Mesothelial cell of epicardium (in vitro differentiated cells): ENCODE results near the gene ITIH6. TPM values are rescaled to one million over a fixed set of nuclear protein-coding genes. Genes with fewer than 3 reads are reported as not detected.

ENCODE experiments used
- DNase-seq, 2 experiments: peaks; one replicate each; pipeline ENCODE4 v3.0.0; 2021; ENCODE audit warnings: low spot score in 2 of 2; ENCODE audit not compliant: unreplicated experiment in 2 of 2
- H3K27ac Mint-ChIP-seq: 2 replicates; pipeline ENCODE4 v1.8.0; 2021; ENCODE audit warnings: mixed read lengths
- H3K27me3 Mint-ChIP-seq: 2 replicates; pipeline ENCODE4 v1.8.0; 2021; ENCODE audit warnings: low read depth, mixed read lengths
- H3K36me3 Mint-ChIP-seq: 2 replicates; pipeline ENCODE4 v1.8.0; 2021; ENCODE audit warnings: mixed read lengths
- H3K4me1 Mint-ChIP-seq: 2 replicates; pipeline ENCODE4 v1.8.0; 2021; ENCODE audit warnings: mixed read lengths
- H3K4me3 Mint-ChIP-seq: 2 replicates; pipeline ENCODE4 v1.8.0; 2021; ENCODE audit warnings: mild to moderate bottlenecking, moderate library complexity, mixed read lengths
- H3K9me3 Mint-ChIP-seq: 2 replicates; pipeline ENCODE4 v1.8.0; 2021; ENCODE audit warnings: mixed read lengths
- CTCF ChIP-seq: fragments of 200-600 bp; sonication (generic); IDR thresholded peaks from one replicate; pipeline ENCODE4 v1.5.0; 2021; ENCODE audit warnings: antibody characterized with exemption; ENCODE audit not compliant: unreplicated experiment
- total RNA-seq: library from RNA; stranded (reverse); gene quantifications from 3 replicates; pipeline ENCODE4 v1.2.1, GENCODE V29; 2021

Gene ITIH6
- total RNA-seq, 1 donor from 2014 or later, result 0.25 TPM

GRCh38 chrX:54810532-54810931, 12.5 kb upstream of the ITIH6 start:
- Mint-ChIP-seq H3K4me1 (peaks cover 20% of the 10 kb centered on the region), H3K27ac (no peak overlapping the region)

GRCh38 chrX:54808605-54809483, 10.8 kb upstream of the ITIH6 start:
- Mint-ChIP-seq H3K27me3 (no peaks in the 10 kb centered on the region), H3K36me3 (peaks cover 22% of the 10 kb centered on the region)

More at GRCh38 chrX:54810532-54810931, 12.5 kb upstream of the ITIH6 start:
- TF ChIP-seq CTCF, result no peak
- Mint-ChIP-seq H3K36me3 (peaks cover 26% of the 10 kb centered on the region), H3K27me3 (no peaks in the 10 kb centered on the region), H3K4me3 (peak overlapping the region; percentile 95), H3K9me3 (peaks cover 8% of the 10 kb centered on the region)
- no peak for DNase-seq

GRCh38 chrX:54808109-54808604, 10.1 kb upstream of the ITIH6 start:
- Mint-ChIP-seq H3K27ac (peak overlapping the region; percentile 97), H3K27me3 (no peaks in the 10 kb centered on the region), H3K36me3 (peaks cover 16% of the 10 kb centered on the region), H3K4me3 (peak overlapping the region; percentile 95), H3K4me1 (peaks cover 26% of the 10 kb centered on the region), H3K9me3 (peaks cover 10% of the 10 kb centered on the region)
- DNase-seq, result peak; percentile 57 to 71
- no peak for TF ChIP-seq CTCF

More at GRCh38 chrX:54808605-54809483, 10.8 kb upstream of the ITIH6 start:
- H3K9me3 Mint-ChIP-seq, result peaks cover 10% of the 10 kb centered on the region
- peak overlapping the region; percentile 97 for H3K27ac Mint-ChIP-seq
- H3K4me1 Mint-ChIP-seq, result peaks cover 24% of the 10 kb centered on the region
- peak; percentile 92 to 96 for DNase-seq
- H3K4me3 Mint-ChIP-seq, result peak overlapping the region; percentile 95
- no peak for TF ChIP-seq CTCF

- Mint-ChIP-seq H3K4me3 (peak within 1 kb of the TSS; percentile 95), H3K36me3 (peaks cover 16% of the 10 kb centered on the region), H3K27ac (peak within 1 kb of the TSS; percentile 97), H3K27me3 (no peaks in the 10 kb centered on the region), H3K4me1 (peaks cover 26% of the 10 kb centered on the region), H3K9me3 (peaks cover 10% of the 10 kb centered on the region)
- DNase-seq, result no peak
- no peak for TF ChIP-seq CTCF
Measured at GRCh38 chrX:54807524-54808108, 9.6 kb upstream of the ITIH6 start, which contains the start of gene MAGED2. MAGED2 (plus strand) TSS chrX:54807745; CDS start chrX:54809332, 1,587 bp downstream.

- Mint-ChIP-seq H3K27me3 (no peaks in the 10 kb centered on the region), H3K4me1 (peaks cover 12% of the 10 kb centered on the region), H3K4me3 (no peak overlapping the region), H3K36me3 (no peaks in the 10 kb centered on the region), H3K9me3 (peaks cover 17% of the 10 kb centered on the region), H3K27ac (no peak overlapping the region)
- no peak for TF ChIP-seq CTCF
- DNase-seq, result no peak
Measured at GRCh38 chrX:54799046-54799445, 991 bp upstream of the ITIH6 start.
